HG03575 (cell line): ENCODE data around the gene C1GALT1.
"Not testable (repeated sequence)": the region's sequence is repeated elsewhere in the genome, so short reads cannot be mapped to it uniquely, and the experiment has no call there.

Experiments
- ATAC-seq: cut with Tn5 transposase; IDR thresholded peaks from one replicate; pipeline ENCODE4 v1.9.1; 2021; ENCODE audit not compliant: unreplicated experiment, insufficient number of reproducible peaks, low FRiP score; ENCODE audit errors: extremely low read depth

Gene C1GALT1

DNA sequence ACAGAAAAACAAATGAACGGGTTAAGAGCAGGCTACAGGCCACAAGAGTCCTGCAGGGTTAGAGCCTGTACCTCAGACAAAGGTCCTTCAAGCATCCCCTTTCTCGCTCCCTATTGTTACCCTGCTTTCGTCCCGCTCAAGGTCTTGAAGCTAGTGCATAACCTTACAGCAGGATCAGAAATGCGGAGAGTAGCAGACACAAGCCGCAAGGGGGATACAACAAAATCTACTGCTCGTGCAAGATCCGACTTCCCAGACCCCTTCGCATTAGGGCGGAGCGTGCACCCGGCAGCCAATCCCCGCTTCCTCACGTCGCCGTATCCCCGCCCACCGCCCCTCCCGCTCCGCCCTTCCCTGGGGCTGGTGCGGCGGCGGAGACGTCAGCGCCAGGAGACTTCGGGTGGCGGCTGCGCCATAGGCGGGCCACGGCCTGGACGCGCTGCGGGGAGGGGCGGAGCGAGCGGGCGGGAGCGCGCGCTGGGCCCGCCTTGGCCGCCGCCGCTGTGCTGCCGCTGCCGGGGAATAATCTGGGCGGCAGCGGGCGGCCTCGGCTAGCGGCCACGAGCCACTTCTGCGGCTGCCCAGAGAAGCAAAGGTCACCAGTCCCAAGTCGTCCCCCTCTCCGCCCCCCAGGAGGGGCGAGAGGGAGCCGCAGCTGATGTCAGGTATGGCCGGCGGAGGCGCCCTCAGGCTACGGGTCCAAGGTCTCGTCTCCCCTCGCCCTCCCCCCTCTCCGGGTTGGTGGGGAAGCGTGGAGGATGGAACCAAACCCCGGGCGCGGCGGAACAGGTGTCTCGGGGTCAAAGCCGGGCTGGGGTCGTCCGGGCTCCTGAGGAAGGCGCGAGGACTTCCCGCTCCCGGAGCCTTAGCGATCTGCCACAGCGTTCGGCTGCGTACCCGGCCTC, at the start of gene C1GALT1:
TSS of gene C1GALT1 (plus strand) at position 389 of the 905 bp plus-strand sequence. CDS start 51,776 bp downstream, outside the sequence.
- ATAC-seq = peak; percentile 68

DNA sequence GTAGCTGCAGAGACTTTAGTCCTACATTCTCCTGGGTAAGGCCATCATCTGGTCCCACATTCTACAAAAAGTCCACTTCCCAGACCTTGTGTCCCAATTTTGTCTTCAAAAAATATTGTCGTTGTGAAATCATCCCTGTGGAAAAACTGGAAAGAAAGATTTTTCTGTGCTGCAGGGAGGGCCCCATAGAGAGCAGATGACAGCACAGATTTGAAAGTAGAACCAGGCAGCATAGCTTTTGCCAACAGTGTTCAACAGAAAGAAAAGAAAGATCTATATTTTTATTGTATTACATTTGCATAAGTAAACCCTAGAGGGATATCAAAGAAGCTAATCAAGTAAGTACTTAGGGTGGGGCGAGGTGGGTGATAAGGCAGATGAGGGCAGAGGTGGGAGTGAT, 48.3 kb upstream of the C1GALT1 start:
- ATAC-seq = no peak

DNA sequence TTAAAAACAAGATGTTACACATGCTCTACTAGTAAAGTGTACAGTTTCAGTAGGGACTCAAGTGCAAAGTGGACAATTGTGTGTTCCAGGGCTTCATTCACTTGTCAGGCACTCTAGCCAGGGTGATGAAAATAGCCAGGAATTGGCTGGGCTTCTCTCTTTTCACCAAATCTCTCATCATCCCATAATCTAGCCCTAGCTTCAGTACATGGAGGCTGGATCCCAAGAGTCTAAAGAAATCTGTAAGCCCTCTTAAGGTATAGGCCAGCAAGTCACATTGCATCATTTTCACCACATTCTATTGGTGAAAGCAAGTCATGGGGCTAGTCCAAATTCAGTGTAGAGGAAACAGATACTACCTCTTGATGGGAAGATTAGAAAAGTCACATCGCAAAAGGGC, 47.3 kb upstream of the C1GALT1 start:
- ATAC-seq = no peak

DNA sequence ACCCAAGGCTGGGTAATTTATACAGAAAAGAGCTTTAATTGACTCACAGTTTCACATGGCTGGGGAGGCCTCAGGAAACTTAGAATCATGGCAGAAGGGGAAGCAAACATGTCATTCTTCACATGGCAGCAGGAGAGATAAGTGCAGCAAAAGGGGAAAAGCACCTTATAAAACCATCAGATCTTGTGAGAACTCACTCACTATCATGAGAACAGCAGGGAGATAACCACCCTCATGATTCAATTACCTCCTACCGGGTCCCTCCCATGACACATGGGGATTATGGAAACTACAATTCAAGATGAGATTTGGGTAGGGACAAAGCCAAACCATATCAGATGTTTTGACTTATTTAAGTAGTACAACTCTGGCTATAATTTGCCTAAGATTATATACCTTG, 46.4 kb upstream of the C1GALT1 start:
- ATAC-seq = not testable (repeated sequence)

DNA sequence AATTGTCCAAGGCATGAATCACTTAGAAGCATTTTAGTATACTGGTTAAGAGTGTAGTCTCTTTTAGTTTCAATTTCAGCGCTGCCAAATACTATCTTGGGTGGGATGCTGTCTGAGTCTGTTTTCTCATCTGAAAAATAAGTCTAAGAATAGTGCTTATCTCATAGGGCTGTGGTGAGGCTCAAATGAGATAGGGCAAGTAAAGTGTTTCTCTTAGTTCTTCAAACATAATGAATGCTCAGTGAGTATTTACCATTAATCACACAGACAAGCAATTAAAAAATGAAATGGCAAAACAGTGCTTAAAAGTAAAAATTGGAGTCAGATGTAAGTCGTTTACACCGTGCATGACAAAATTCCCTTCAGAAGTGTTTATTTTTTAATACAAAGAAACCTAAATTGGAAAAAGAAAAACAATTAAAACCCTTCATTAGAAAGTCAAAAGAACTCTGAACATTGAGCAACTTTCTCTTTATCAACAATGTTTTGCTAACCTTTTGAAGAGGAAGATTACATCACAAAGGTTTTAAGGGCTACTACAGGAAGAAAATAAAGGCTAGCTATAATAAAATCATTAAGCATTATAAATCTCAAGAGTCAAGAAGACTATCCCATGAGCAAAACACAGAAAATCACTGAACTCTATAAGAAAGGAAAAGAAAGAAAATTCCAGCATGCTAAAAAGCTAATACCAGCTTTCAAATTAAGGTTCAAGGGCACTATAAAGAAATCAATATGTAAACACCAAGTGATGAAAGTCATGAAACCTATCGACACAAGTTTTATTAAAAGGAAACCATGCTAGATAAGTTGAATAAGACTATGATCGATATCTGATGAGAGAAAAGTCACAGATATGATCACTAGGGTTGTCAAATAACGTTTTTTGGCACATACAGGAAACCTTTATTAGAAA, 45.6 kb upstream of the C1GALT1 start:
- ATAC-seq = no peak

DNA sequence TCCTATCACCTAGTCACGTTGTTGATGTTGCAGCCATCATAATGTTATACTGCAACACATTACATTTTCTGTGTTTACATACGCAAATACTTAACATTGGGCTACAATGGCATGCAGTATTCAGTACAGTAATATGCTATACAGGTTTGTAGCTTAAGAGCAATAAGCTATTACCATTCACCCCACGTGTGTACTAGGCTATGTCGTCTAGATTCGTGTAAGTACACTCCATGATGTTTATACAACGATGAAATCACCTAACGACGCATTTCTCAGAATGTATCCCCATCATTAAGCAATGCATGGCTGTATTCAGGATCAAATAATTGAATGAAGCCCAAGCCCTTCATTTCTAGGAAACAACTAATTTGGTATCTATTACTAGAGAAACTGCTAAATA, 43.4 kb upstream of the C1GALT1 start:
- ATAC-seq = no peak

DNA sequence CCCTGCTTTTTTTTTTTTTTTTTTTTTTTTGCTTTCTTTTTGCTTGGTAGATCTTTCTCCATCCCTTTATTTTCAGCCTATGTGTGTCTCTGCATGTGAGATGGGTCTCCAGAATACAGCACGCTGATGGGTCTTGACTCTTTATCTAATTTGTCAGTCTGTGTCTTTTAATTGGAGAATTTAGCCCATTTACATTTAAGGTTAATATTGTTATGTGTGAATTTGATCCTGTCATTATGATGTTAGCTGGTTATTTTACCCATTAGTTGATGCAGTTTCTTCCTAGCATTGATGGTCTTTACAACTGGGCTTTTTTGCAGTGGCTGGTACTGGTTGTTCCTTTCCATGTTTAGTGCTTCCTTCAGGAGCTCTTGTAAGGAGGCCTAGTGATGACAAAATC, 38.9 kb upstream of the C1GALT1 start:
- ATAC-seq = not testable (repeated sequence)

DNA sequence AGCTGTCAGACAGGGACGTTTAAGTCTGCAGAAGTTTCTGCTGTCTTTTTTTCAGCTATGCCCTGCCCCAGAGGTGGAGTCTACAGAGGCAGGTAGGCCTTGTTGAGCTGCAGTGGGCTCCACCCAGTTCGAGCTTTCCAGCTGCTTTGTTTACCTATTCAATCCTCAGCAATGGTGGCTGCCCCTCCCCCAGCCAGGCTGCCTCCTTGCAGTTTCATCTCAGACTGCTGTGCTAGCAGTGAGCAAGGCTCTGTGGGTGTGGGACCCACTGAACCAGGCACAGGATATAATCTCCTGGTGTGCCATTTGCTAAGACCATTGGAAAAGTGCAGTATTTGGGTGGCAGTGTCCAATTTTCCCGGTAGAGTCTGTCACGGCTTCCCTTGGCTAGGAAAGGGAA, 37.2 kb upstream of the C1GALT1 start:
- ATAC-seq = not testable (repeated sequence)

DNA sequence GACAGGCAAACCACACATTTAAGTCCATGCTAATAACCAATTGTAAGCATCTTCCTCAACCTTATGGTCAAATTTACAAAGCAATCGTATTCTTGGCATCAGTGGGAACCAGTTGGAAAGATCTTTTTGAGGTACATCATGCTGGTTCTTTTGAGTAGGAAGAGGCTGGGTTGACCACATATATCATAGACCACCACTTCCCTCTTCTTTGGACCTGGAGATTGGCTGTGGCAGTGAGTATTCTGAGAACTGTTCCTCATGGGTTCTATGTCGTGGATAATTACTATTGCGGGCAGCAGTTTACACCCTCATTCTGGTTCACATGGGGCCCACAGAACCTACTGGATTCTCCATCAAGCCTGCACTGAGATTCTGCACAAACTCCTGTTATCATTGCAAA, 35.5 kb upstream of the C1GALT1 start:
- no peak for ATAC-seq

DNA sequence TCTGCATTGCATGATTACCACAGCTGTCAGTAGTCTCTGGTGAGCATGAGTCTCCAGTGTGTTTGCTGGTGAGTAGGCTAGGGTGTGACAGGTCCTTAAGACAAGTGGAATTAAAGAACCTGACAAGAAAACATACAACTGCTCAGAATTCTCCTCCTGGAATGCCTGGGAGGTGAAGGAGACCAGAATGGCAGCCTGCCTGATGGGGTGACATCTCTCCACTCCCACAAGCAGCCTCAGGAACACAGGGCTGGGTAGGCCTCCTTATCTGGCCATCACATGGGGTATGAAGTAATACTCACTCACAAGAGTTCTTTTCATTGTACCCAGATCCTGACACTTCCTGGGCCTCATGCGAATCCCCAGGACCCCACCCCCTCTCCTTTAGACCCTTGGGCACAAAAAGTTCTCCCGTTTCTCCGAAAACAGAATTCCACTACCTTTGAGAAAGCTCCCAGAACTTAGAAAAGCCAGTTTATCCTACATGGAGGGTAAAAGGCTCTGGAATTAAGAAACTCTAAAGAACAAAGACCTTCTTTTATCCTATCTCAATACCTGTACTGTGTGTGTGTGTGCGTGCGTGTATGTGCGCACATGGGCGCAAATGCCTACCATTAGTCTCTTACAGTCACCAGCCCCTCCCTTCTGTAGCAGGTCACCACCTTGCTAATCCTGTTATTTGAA, 33.4 kb upstream of the C1GALT1 start:
- ATAC-seq = no peak

DNA sequence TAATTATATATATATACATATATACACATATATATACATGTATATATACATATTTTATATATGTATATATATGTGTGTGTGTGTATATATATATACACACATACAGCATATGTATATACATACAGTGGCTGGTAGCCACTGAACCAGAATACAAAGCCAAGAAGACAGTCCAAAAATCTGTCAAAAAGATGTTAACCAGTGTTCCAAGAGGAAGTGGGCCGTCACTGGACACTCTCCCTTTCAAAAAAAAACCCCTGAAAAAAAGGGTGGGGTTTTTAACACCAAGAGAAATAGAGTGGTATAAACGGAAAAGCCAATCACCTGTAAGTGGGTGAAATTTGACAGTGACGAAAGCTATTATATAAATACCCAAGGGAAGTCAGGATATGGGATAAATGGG, 31.1 kb upstream of the C1GALT1 start:
- ATAC-seq = no peak

DNA sequence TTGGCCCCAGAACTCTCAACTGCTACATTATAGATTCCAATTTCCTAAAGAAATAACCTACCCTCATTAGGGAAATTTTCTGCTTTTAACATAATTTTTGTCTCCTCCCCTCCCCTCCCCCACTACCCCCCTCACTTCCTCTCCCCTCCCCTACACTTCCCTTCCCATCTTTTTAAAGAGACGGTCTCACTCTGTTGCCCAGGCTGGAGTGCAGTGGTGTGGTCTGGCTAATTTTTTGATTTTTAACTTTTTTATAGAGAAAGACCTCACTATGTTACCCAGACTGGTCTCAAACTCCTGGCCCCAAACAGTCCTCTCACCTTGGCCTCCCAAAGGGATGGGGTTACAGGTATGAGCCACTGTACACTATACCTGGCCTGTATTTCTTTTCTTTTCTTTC, 30.5 kb upstream of the C1GALT1 start:
- ATAC-seq = no peak

DNA sequence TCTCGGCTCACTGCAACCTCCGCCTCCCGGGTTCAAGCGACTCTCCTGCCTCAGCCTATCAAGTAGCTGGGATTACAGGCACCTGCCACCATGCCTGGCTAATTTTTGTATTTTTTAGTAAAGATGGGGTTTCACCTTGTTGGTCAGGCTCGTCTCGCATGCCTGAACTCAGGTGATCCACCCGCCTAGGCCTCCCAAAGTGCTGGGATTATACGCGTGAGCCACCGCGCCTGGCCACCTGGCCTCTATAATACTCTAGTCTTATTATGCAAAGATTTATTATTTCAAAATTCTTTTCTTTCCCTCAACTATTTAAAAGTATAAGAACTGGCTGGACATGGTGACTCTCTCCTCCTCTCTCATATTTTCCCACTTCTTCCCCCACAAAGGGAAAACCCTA, 30.0 kb upstream of the C1GALT1 start:
- no peak for ATAC-seq

DNA sequence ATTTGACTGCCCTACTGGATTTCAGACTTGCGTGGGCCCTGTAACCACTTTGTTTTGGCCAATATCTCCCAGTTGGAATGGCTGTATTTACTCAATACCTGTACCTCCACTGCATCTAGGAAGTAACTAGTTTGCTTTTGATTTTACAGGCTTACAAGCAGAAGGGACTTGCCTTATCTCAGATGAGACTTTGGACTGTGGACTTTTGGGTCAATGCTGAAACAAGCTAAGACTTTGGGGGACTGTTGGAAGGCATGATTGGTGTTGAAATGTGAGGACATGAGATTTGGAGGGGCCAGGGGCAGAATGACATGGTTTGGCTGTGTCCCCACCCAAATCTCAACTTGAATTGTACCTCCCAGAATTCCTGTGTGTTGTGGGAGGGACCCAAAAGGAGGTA, 28.0 kb upstream of the C1GALT1 start:
- not testable (repeated sequence) for ATAC-seq

DNA sequence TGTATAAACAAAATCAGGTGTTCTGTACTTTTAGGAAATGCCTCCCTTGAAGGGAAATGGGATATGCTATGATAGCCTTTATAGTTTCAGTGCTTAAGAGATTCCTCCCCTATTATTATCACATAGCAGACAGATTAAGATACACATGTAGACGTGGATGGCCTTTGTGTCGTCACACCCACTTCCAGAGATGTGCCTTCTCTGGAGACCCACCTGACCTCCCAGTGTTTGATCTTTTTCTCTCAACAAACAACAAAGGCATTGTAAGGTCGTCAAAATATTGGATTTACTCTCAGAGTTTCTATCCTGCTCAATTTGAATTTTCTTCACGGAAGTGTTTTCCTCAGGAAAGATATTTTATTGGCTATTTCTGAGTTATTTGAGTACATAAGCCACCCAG, 25.7 kb upstream of the C1GALT1 start:
- ATAC-seq = no peak

DNA sequence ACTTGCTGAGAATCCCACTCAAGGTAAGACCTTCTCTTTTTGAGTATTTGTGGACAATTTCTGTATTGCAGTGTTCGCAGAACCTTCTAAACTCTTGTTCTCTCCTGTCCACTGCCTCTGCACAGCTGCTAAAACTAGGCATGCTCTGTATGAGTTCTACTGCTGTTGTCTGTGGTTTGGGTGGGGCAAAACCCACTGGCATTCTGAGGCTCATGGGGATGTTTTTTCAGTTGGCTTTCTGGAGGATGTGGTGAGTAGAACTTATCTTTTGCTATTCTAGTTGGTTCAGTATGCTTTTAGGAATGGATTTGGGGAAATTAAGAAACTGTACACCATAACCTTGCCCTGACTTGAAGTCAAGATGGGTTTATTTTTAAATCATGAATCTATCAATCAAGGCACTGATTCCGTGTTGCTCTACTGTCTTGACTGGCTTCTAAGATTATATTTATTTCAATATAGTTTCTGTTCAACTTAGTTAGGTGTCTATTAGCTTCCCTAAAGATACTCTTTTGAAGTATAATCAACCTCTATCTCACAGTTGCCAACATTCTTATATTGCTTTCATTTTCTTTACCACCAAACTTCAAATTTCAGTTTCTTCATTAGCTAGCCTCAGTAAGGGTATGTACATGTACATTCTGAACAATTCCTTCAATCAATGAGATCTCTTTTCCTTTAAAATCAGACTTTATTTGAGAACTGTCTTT, 25.0 kb upstream of the C1GALT1 start:
- ATAC-seq = no peak

DNA sequence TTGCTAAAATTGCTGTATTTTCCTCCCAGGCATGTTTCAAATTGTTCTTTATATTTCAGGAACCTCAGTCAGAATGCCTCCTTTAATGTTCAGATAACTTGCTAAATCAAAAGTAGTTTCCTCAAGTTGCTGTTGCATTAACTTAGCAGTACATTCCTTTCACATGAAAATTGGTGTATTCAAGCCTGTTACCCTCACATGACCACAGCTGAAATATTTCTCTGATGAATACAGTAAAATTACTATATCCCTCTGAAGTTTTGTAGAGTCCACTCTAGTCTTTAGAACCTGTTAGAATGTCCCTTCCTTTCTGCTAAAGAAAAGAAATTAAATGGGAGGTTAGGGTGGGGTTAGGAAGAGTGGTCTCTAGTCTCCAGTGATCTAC, 24.5 kb upstream of the C1GALT1 start:
- ATAC-seq = no peak

DNA sequence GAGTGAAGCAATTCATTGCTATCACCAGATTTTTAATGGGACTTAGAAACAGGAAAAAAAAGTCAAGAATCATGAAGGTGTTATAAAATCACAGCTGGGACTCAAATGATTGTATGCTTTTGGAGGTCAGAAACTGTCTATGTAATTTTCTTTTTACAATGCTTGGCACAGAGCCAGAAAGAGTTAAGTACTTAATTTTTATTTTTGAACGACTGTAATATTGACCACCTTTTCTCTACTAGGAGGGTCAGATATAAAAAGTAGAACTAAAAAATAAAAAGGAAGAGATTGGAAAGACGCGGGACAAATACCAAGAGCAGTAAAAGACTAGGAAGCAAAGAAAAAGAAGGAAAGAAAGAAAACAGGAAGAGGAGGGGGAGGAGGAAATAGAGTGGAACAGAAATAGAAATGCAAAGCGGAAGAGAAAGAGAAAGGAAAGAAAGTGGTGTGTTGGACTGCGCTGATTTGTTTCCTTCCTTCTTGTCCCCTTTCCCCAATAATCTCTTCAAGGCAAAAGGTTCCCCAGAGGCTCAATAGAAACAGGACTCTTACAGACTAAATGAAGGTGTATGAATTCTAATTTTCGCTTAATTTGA, 23.2 kb upstream of the C1GALT1 start:
- no peak for ATAC-seq
